ENCODE results near the gene DDX60. TPM values are rescaled to one million over a fixed set of nuclear protein-coding genes. Genes with fewer than 3 reads are reported as not detected.
A peak's percentile ranks its signal among the peaks of the same experiment; 100 is the strongest.
"Not testable (repeated sequence)": the region's sequence is repeated elsewhere in the genome, so short reads cannot be mapped to it uniquely, and the experiment has no call there.

The DDX60 gene
- total RNA-seq, 2 experiments from 2014 or later: 111 to 115 TPM

DNA sequence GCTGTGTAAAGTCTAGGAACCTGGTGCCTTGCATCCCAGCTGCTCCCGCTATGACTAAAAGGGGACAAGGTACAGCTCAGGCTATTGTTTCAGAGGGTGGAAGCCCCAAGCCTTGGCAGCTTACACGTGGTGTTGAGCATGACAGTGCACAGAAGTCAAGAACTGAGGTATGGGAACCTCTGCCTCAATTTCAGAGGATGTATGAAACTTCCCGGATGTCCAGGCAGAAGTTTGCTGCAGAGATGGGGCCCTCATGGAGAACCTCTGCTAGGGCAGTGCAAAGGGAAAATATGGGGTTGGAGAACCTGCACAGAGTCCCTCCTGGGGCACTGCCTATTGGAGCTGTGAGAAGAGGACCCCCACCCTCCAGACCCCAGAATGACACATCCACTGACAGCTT is 76.6 kb downstream of the DDX60 start:
- H3K9me3 Mint-ChIP-seq (ENCODE audit: insufficient read depth): peaks cover 17% of the 10 kb centered on the region
- H3K36me3 Mint-ChIP-seq (ENCODE audit: low read depth): peaks cover 83% of the 10 kb centered on the region
- POLR2A ChIA-PET: no interaction called here

GRCh38 chr4:168240821-168241220 is 77.7 kb downstream of the DDX60 start:
- H3K4me1 Mint-ChIP-seq (ENCODE audit: low read depth): peaks cover 6% of the 10 kb centered on the region
- ATAC-seq: no peak

More for the DNA sequence above, 76.6 kb downstream of the DDX60 start:
- CTCF ChIA-PET: no interaction called here
- H3K4me1 Mint-ChIP-seq (ENCODE audit: low read depth): peaks cover 6% of the 10 kb centered on the region
- H3K4me3 Mint-ChIP-seq: no peak overlapping the region
- H3K27me3 Mint-ChIP-seq (ENCODE audit: low read depth): no peaks in the 10 kb centered on the region
- H3K27ac Mint-ChIP-seq: no peak overlapping the region
- ATAC-seq (no peak), DNase-seq (no peak)

GRCh38 chr4:168221301-168221700 is 97.3 kb downstream of the DDX60 start:
- Mint-ChIP-seq H3K27ac (no peak overlapping the region), H3K9me3 (ENCODE audit: insufficient read depth) (no peaks in the 10 kb centered on the region), H3K4me3 (no peak overlapping the region), H3K36me3 (ENCODE audit: low read depth) (peaks cover 73% of the 10 kb centered on the region), H3K27me3 (ENCODE audit: low read depth) (no peaks in the 10 kb centered on the region), H3K4me1 (ENCODE audit: low read depth) (no peaks in the 10 kb centered on the region)
- no peak for DNase-seq
- ATAC-seq: no peak
- POLR2A ChIA-PET: no interaction called here
- CTCF ChIA-PET: no interaction called here

More at GRCh38 chr4:168240821-168241220, 77.7 kb downstream of the DDX60 start:
- POLR2A ChIA-PET: no interaction called here
- H3K4me3 Mint-ChIP-seq: no peak overlapping the region
- H3K27ac Mint-ChIP-seq: no peak overlapping the region
- no peaks in the 10 kb centered on the region for H3K27me3 Mint-ChIP-seq (ENCODE audit: low read depth)
- peaks cover 17% of the 10 kb centered on the region for H3K9me3 Mint-ChIP-seq (ENCODE audit: insufficient read depth)
- no peak for DNase-seq
- peaks cover 78% of the 10 kb centered on the region for H3K36me3 Mint-ChIP-seq (ENCODE audit: low read depth)
- CTCF ChIA-PET: no interaction called here

- Mint-ChIP-seq H3K27ac (no peak overlapping the region), H3K4me3 (no peak overlapping the region), H3K4me1 (ENCODE audit: low read depth) (no peaks in the 10 kb centered on the region), H3K27me3 (ENCODE audit: low read depth) (no peaks in the 10 kb centered on the region), H3K9me3 (ENCODE audit: insufficient read depth) (no peaks in the 10 kb centered on the region), H3K36me3 (ENCODE audit: low read depth) (peaks cover 74% of the 10 kb centered on the region)
- no peak for ATAC-seq
- POLR2A ChIA-PET: no interaction called here
- CTCF ChIA-PET: no interaction called here
- no peak for DNase-seq
These were observed 97.7 kb downstream of the DDX60 start for GRCh38 chr4:168220893-168221292.

- Mint-ChIP-seq H3K27me3 (ENCODE audit: low read depth) (no peaks in the 10 kb centered on the region), H3K36me3 (ENCODE audit: low read depth) (peaks cover 83% of the 10 kb centered on the region), H3K27ac (no peak overlapping the region), H3K4me1 (ENCODE audit: low read depth) (no peaks in the 10 kb centered on the region), H3K4me3 (no peak overlapping the region), H3K9me3 (ENCODE audit: insufficient read depth) (no peaks in the 10 kb centered on the region)
- ATAC-seq (no peak), DNase-seq (no peak)
- CTCF ChIA-PET: no interaction called here
- POLR2A ChIA-PET: no interaction called here
These were observed 99.9 kb downstream of the DDX60 start for GRCh38 chr4:168218645-168219044.

- ATAC-seq; H3K4me1 Mint-ChIP-seq (ENCODE audit: low read depth); H3K4me3 Mint-ChIP-seq; H3K9me3 Mint-ChIP-seq (ENCODE audit: insufficient read depth); H3K27ac Mint-ChIP-seq; DNase-seq; H3K27me3 Mint-ChIP-seq (ENCODE audit: low read depth); POLR2A ChIA-PET; CTCF ChIA-PET: not testable (repeated sequence)
- peaks cover 69% of the 10 kb centered on the region for H3K36me3 Mint-ChIP-seq (ENCODE audit: low read depth)
These were observed 105.0 kb downstream of the DDX60 start for GRCh38 chr4:168213511-168213910.

- Mint-ChIP-seq H3K4me3 (no peak overlapping the region), H3K27ac (no peak overlapping the region), H3K36me3 (ENCODE audit: low read depth) (peaks cover 60% of the 10 kb centered on the region), H3K4me1 (ENCODE audit: low read depth) (no peaks in the 10 kb centered on the region), H3K9me3 (ENCODE audit: insufficient read depth) (no peaks in the 10 kb centered on the region), H3K27me3 (ENCODE audit: low read depth) (no peaks in the 10 kb centered on the region)
- ChIA-PET CTCF (no interaction called here), POLR2A (no interaction called here)
- DNase-seq (no peak), ATAC-seq (no peak)
These were observed 105.9 kb downstream of the DDX60 start for GRCh38 chr4:168212656-168213055.

DNA sequence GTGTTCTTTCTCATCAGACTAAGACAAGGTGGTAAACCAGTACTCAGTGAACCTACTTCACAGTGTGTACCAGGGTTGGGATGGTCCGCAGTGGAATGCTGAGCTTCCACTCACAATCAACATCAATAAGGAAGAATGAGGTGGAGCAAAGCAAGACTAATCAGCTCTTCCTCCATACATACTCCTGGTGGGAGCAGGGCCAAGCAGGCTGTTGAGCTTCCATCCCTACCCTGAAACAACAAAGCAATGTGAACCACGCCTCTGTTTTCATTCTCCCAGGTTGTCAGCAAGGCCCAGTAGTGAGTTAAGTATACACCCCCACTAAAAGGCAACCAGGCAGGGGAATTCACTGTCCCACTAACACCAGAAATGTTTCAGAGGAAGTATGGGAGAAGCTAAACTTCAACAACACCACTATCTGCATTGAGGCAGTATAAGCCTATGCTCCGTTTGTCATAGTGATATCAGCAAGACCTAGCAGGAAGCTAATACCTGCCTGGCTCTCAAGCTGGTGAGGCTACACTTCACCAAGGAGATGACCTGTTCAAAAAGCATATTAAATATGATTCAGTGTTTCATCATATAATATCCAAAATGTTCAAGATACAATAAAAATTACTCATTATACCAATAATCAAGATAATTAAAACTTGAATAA is 109.5 kb downstream of the DDX60 start:
- Mint-ChIP-seq H3K27ac (no peak overlapping the region), H3K4me3 (no peak overlapping the region), H3K27me3 (ENCODE audit: low read depth) (no peaks in the 10 kb centered on the region), H3K9me3 (ENCODE audit: insufficient read depth) (peaks cover 16% of the 10 kb centered on the region), H3K4me1 (ENCODE audit: low read depth) (no peaks in the 10 kb centered on the region), H3K36me3 (ENCODE audit: low read depth) (peaks cover 29% of the 10 kb centered on the region)
- ATAC-seq (no peak), DNase-seq (no peak)
- POLR2A ChIA-PET: no interaction called here
- CTCF ChIA-PET: no interaction called here

DNA sequence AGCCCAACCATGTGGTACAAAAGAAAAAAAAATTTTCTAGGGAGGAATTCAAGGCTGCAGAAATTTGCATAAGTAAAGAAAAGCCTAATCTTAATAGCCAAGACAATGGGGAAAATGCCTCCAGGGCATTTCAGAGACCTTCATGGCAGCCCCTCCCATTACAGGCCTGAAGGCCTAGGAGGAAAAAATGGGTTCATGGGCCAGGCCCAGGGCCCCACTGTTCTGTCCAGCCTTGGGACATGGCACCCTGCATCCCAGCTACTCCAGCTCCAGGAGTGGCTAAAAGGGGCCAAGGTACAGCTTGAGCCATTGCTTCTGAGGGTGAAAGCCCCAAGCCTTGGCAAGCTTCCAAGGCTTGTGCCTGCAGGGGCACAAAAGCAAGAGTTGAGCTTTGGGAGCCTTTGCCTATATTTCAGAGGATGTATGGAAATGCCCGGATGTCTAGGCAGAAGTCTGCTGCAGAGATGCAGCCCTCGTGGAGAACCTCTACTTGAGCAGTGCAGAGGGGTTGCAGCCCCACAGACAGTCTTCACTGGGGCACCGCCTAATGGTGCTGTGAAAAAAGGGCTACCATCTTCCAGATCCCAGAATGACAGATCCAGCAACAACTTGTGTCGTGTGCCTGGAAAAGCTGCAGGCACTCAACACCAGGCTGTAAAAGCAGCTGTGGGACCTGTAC is 115.2 kb downstream of the DDX60 start:
- Mint-ChIP-seq H3K27ac (no peak overlapping the region), H3K27me3 (ENCODE audit: low read depth) (no peaks in the 10 kb centered on the region), H3K9me3 (ENCODE audit: insufficient read depth) (peaks cover 27% of the 10 kb centered on the region), H3K4me3 (no peak overlapping the region), H3K36me3 (ENCODE audit: low read depth) (peaks cover 20% of the 10 kb centered on the region), H3K4me1 (ENCODE audit: low read depth) (peaks cover 8% of the 10 kb centered on the region)
- DNase-seq (no peak), ATAC-seq (no peak)
- POLR2A ChIA-PET: no interaction called here
- CTCF ChIA-PET: no interaction called here

- ChIA-PET POLR2A (no interaction called here), CTCF (interaction anchor here (0.6 kb wide), 1 partner anchor 789 kb away, joined by 4 read pairs; no protein-coding TSS in a partner anchor)
- H3K27ac Mint-ChIP-seq: no peak overlapping the region
- H3K9me3 Mint-ChIP-seq (ENCODE audit: insufficient read depth): peaks cover 24% of the 10 kb centered on the region
- no peak overlapping the region for H3K4me3 Mint-ChIP-seq
- H3K27me3 Mint-ChIP-seq (ENCODE audit: low read depth): no peaks in the 10 kb centered on the region
- peaks cover 8% of the 10 kb centered on the region for H3K4me1 Mint-ChIP-seq (ENCODE audit: low read depth)
- DNase-seq (no peak), ATAC-seq (peak; percentile 23)
- H3K36me3 Mint-ChIP-seq (ENCODE audit: low read depth): peaks cover 21% of the 10 kb centered on the region
These were observed 117.9 kb downstream of the DDX60 start for GRCh38 chr4:168200685-168201084.

DNA sequence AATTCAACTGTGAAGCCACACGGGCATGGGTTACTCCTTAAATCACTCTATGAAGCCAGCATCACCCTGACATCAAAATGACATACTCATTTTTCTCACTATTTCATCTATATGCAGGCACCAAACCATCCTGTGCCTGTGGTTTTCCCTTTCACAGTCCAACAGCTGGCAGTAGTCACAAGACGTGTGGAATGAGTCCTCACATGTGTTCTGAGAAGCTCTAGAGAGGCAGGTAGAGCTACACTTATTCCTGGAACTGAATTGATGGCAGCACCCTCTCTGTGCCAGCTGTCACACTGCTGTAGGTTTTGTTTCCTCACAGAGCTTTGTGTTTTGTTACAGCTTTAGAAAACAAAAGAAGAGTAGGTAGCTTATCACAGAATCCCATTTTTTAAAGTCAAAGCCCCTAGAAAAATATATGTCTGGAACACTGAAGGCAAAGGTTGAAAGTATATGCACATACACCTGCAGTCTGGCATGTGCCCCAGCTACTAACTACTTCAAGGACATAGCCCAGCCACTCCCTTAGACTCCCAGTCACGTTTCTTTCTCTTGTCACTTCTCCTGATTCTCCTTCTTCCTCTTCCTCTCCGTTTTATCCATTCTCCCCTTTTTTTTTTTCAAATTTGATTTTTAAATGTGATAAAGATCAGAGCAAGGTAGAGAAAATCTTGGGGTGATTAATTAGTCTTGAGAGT is 119.1 kb downstream of the DDX60 start:
- Mint-ChIP-seq H3K27ac (no peak overlapping the region), H3K9me3 (ENCODE audit: insufficient read depth) (peaks cover 15% of the 10 kb centered on the region), H3K27me3 (ENCODE audit: low read depth) (no peaks in the 10 kb centered on the region), H3K4me3 (no peak overlapping the region), H3K4me1 (ENCODE audit: low read depth) (peaks cover 8% of the 10 kb centered on the region), H3K36me3 (ENCODE audit: low read depth) (peaks cover 18% of the 10 kb centered on the region)
- ChIA-PET CTCF (no interaction called here), POLR2A (no interaction called here)
- DNase-seq (no peak), ATAC-seq (peak; percentile 49)

- Mint-ChIP-seq H3K36me3 (ENCODE audit: low read depth) (peaks cover 10% of the 10 kb centered on the region), H3K27ac (no peak overlapping the region), H3K27me3 (ENCODE audit: low read depth) (no peaks in the 10 kb centered on the region), H3K4me3 (no peak overlapping the region), H3K9me3 (ENCODE audit: insufficient read depth) (peaks cover 9% of the 10 kb centered on the region), H3K4me1 (ENCODE audit: low read depth) (peaks cover 8% of the 10 kb centered on the region)
- ATAC-seq (no peak), DNase-seq (no peak)
- CTCF ChIA-PET: interaction anchor here (1.2 kb wide), 1 partner anchor 9 kb away, joined by 3 read pairs; no protein-coding TSS in a partner anchor
- POLR2A ChIA-PET: no interaction called here
These were observed 120.6 kb downstream of the DDX60 start for GRCh38 chr4:168197926-168198325.
